Measurements from ENCODE around the gene NANOS3.

DNA sequence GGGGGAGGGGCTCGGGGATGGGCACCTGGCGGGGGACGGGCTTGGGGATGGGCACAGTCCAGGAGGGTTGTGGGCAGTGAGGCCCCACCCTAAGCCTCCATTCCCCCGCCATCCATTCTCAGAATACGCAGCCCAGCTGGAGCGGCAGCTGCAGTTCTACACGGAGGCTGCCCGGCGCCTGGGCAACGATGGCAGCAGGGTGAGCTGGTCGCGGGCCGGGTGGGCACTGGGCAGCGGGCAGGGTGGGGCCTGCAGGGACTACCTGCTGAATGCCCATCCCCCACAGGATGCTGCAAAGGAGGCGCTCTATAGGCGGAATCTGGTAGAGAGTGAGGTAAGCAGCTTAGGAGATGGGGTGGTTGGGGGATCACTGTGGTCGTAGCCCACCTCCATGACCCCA, 53.0 kb downstream of the NANOS3 start:
- no peak for TF ChIP-seq POLR2A (IDR thresholded peaks at IDR 0.05)
- TF ChIP-seq, protein P1, sequence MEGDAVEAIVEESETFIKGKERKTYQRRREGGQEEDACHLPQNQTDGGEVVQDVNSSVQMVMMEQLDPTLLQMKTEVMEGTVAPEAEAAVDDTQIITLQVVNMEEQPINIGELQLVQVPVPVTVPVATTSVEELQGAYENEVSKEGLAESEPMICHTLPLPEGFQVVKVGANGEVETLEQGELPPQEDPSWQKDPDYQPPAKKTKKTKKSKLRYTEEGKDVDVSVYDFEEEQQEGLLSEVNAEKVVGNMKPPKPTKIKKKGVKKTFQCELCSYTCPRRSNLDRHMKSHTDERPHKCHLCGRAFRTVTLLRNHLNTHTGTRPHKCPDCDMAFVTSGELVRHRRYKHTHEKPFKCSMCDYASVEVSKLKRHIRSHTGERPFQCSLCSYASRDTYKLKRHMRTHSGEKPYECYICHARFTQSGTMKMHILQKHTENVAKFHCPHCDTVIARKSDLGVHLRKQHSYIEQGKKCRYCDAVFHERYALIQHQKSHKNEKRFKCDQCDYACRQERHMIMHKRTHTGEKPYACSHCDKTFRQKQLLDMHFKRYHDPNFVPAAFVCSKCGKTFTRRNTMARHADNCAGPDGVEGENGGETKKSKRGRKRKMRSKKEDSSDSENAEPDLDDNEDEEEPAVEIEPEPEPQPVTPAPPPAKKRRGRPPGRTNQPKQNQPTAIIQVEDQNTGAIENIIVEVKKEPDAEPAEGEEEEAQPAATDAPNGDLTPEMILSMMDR (IDR thresholded peaks at IDR 0.05): no peak

Measured in transverse colon (tissue), 3 donors.